NT2/D1 (cell line): ENCODE measurements around the gene FAM174B.

Source experiments
- DNase-seq: peaks from one replicate; pipeline ENCODE4 v3.0.0-alpha.2; 2011; ENCODE audit warnings: low read depth, low spot score
- H3K27me3 ChIP-seq: 2 replicates; pipeline ENCODE4 v1.6.0; 2011; ENCODE audit warnings: mild to moderate bottlenecking; ENCODE audit not compliant: insufficient read length, insufficient read depth
- H3K36me3 ChIP-seq: 2 replicates; pipeline ENCODE4 v1.6.1; 2011; ENCODE audit warnings: mild to moderate bottlenecking, low read length, mixed read lengths; ENCODE audit not compliant: insufficient read depth, insufficient read length
- H3K4me1 ChIP-seq: 2 replicates; pipeline ENCODE4 v1.5.1; 2011; ENCODE audit not compliant: insufficient read depth, insufficient read length
- H3K4me3 ChIP-seq: 2 replicates; pipeline ENCODE4 v1.5.1; 2011; ENCODE audit warnings: low read depth; ENCODE audit not compliant: insufficient read length
- H3K9ac ChIP-seq: 2 replicates; pipeline ENCODE4 v1.6.0; 2011; ENCODE audit warnings: low read depth; ENCODE audit not compliant: insufficient read length
- H3K9me3 ChIP-seq: 2 replicates; pipeline ENCODE4 v1.5.1; 2011; ENCODE audit warnings: mild to moderate bottlenecking, low read length; ENCODE audit not compliant: insufficient read depth
- SUZ12 ChIP-seq: IDR thresholded peaks from 2 replicates; pipeline ENCODE4 v1.6.1; 2011; ENCODE audit not compliant: insufficient read length, insufficient read depth; ENCODE audit errors: extremely low read depth
- YY1 ChIP-seq: IDR thresholded peaks from 2 replicates; pipeline ENCODE4 v1.6.1; 2011; ENCODE audit not compliant: insufficient read length, insufficient read depth
- ZNF274 ChIP-seq: IDR thresholded peaks from 2 replicates; pipeline ENCODE4 v1.6.1; 2011; ENCODE audit warnings: mild to moderate bottlenecking, low read depth, low read length

FAM174B gene

DNA sequence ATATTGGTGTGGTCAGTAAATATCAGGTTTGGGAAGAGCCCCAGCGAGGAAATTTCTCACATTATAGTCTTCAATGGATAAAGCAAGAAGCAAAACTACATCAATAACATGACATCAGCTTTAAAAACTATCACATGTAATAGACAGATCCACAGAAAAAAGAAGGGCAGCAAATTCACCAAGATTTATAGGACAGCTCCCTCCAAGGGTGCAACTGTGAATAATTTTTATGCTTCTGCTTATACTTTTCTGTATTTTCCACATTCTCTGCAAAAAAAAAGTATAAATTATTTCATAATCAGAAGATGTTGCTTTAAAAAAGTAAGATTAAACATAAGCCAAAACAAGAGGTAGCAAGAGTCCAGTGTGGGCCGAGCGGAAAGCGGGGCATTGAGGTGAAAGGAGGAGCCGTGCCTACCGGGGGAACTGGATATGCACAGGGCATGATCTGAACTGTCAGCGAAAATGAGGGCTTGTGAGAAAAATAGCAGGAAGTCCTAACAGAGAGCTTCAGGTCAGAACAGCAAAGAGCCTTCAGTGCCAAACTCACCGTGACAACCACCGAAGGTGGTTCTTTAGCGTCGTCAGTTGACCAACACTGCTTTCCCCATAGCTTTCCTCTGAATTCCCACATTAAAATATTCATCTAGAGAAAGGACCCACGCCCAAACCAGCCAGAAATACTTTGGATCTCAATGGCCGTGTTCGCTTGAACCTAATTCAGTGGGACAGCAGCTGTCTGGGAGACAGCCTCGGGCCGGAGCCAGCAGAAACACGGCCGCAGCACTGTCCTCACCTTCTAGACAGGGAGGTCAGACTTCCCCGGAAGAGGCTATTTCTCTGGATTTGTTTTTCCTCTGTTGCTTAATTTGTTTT lies 59.8 kb downstream of the FAM174B start:
- H3K27me3 ChIP-seq = no peaks in the 10 kb centered on the region
- TF ChIP-seq SUZ12 (no peak), ZNF274 (no peak), YY1 (no peak)
- H3K4me3 ChIP-seq = no peak overlapping the region
- H3K36me3 ChIP-seq = no peaks in the 10 kb centered on the region
- H3K9me3 ChIP-seq = no peaks in the 10 kb centered on the region
- no peak overlapping the region for H3K9ac ChIP-seq
- H3K4me1 ChIP-seq = no peaks in the 10 kb centered on the region
- no peak for DNase-seq

DNA sequence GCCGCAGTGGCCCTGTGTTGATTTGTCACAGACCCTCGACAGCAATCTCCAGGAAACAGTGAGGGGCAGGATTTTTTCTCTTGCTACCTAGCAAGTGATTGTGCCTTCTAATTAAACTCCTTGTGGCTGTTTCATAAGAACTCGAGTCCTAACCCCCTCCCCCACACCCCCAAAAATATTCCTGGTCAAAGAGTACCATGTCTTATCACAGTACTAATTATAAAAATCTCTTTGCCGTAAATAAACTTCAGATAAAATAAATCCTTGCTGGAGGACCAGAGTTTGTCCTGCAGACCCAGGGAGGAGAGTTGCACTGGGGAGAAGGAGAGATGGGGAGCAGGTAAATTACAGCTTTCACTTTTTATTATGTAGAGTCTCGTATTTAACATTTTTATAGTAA lies 64.3 kb downstream of the FAM174B start:
- Histone ChIP-seq H3K36me3 (no peaks in the 10 kb centered on the region), H3K9ac (no peak overlapping the region), H3K4me1 (peaks cover 2% of the 10 kb centered on the region), H3K27me3 (no peaks in the 10 kb centered on the region), H3K4me3 (no peak overlapping the region), H3K9me3 (no peaks in the 10 kb centered on the region)
- DNase-seq = no peak
- no peak for TF ChIP-seq ZNF274

- no peak for DNase-seq
- Histone ChIP-seq H3K9me3 (peaks cover 15% of the 10 kb centered on the region; the same call in 1 of the 2 replicates), H3K4me1 (peaks cover 2% of the 10 kb centered on the region), H3K9ac (no peak overlapping the region), H3K27me3 (no peaks in the 10 kb centered on the region), H3K36me3 (no peaks in the 10 kb centered on the region), H3K4me3 (no peak overlapping the region)
- no peak for TF ChIP-seq YY1
- no peak for TF ChIP-seq ZNF274
- TF ChIP-seq SUZ12 = no peak
Measured at GRCh38 chr15:92586966-92587365, 68.6 kb downstream of the FAM174B start.

DNA sequence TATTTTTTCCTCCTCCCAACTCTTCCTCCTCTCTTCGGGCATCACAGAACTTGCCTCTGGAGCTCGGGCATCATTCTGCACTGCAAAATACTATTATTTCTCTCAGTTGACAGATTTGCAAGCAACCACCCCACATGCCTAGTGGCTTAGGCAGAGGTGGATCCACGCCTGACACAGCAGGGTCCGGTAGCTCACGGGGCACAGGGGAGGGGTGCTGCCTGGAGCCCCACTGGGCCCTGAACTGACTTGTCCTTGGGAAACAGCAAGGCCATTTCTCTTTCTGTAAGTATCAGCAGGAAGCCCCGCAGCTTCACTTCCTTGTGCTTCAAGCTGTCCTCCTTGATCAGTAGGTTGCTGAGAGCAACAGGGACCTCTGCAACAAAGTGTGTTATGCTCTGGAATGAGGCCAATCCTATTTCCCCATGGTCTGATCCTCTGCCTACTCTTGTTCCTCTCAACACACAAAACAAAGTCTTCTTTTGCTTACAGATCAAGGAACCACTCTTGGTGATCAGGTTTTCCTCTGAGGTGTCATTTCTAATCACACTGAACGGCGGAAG lies 69.1 kb downstream of the FAM174B start:
- DNase-seq = no peak

DNA sequence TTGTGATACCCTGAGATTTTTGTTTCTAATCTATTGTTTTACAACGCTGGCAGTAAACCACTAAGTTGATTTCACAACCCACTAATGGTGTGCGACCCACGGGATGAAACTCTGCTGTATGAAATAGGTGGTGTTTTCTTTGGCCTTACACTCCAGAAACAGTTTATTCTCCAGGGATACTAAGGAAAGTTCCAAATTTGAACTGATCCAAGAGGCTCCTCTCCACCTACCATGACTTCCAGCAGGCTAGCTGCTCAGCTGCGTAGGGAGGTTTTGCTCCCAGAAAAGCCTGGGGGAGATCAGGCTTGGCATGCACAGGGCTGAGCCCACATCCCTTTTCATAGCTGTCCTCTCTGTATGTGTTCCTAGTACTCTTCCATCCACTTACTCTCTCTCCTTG lies 71.5 kb downstream of the FAM174B start:
- Histone ChIP-seq H3K9ac (no peak overlapping the region), H3K4me3 (no peak overlapping the region), H3K4me1 (peaks cover 2% of the 10 kb centered on the region), H3K36me3 (no peaks in the 10 kb centered on the region), H3K27me3 (no peaks in the 10 kb centered on the region), H3K9me3 (peaks cover 15% of the 10 kb centered on the region; the same call in 1 of the 2 replicates)
- no peak for DNase-seq
- no peak for TF ChIP-seq ZNF274
- no peak for TF ChIP-seq SUZ12
- no peak for TF ChIP-seq YY1

More for the DNA sequence above, 69.1 kb downstream of the FAM174B start:
- no peaks in the 10 kb centered on the region for H3K27me3 ChIP-seq
- peaks cover 15% of the 10 kb centered on the region; the same call in 1 of the 2 replicates for H3K9me3 ChIP-seq
- no peak overlapping the region for H3K9ac ChIP-seq
- H3K36me3 ChIP-seq = no peaks in the 10 kb centered on the region
- H3K4me1 ChIP-seq = peaks cover 2% of the 10 kb centered on the region
- TF ChIP-seq YY1 (no peak), ZNF274 (no peak), SUZ12 (no peak)
- no peak overlapping the region for H3K4me3 ChIP-seq

- no peak overlapping the region for H3K9ac ChIP-seq
- DNase-seq = no peak
- peaks cover 15% of the 10 kb centered on the region; the same call in 1 of the 2 replicates for H3K9me3 ChIP-seq
- peaks cover 2% of the 10 kb centered on the region for H3K4me1 ChIP-seq
- no peaks in the 10 kb centered on the region for H3K27me3 ChIP-seq
- no peak for TF ChIP-seq YY1
- TF ChIP-seq ZNF274 = no peak
- no peak for TF ChIP-seq SUZ12
- no peaks in the 10 kb centered on the region for H3K36me3 ChIP-seq
- no peak overlapping the region for H3K4me3 ChIP-seq
Measured at GRCh38 chr15:92583096-92584034, 72.2 kb downstream of the FAM174B start.

DNA sequence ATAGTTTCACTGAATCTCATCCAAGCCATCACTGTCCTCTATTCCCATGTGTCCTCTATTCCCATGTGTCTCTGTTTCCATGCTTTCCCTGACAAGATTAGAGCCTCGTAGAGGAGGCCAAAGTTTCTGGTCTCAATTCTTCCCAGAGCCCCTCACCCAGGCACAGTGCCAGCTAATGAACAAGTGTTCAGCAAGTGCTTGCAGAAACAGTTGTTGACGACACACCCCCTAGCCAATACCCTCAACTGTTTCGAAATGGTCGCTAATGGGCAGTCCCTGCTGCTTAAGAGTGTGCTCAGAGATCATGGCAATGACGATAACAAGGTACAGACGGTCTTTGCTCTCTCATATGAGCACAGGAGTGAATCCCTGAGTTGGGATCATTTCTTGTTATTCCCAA lies 73.4 kb downstream of the FAM174B start:
- no peaks in the 10 kb centered on the region for H3K36me3 ChIP-seq
- TF ChIP-seq SUZ12 = no peak
- no peak for TF ChIP-seq ZNF274
- no peak for TF ChIP-seq YY1
- DNase-seq = no peak
- H3K9me3 ChIP-seq = peaks cover 15% of the 10 kb centered on the region; the same call in 1 of the 2 replicates
- no peak overlapping the region for H3K4me3 ChIP-seq
- H3K4me1 ChIP-seq = no peaks in the 10 kb centered on the region
- H3K27me3 ChIP-seq = no peaks in the 10 kb centered on the region
- H3K9ac ChIP-seq = no peak overlapping the region
